Measurements from ENCODE around the gene LRRC46.

Gene LRRC46

DNA sequence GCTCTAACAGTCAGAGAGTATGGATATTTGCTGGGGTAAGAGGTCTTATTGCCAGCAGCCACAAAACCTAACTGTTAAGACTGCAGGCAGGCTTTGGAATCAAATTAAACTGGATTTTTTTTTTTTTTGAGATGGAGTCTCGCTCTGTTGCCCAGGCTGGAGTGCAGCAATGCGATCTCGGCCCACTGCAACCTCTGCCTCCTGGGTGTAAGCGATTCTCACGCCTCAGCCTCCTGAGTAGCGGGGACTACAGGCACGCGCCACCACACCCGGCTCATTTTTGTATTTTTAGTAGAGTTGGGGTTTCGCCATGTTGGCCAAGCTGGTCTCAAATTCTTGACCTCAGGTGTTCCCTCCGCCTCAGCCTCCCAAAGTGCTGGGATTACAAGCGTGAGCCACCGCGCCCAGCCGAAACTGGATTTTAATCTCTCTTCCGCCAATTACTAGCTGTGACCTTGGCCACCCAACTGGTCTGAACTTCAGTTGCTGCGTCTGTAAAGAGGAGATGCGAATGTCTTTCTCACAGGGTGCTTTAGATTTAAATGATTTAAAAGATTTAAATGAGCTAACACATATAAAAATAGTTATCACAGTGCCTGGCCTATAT lies 971 bp upstream of the LRRC46 start:
- no peak for DNase-seq (ENCODE audit: low spot score)

DNA sequence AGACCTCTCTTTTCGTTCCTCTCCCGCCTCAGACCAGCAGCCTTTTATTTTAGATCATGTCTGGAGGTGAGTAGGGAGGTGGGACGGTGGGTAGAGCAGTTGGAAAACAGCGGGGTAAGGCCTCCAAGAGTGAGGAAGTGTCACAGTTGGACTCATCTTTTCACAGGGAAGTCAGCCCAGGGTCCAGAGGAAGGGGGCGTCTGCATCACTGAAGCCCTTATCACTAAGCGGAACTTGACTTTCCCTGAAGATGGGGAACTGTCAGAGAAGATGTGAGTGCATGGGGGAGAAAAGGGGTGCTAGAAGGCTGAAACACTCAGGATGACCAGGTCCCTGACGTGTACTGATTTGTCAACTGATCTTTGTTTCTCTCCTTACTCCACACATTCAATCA lies 461 bp downstream of the LRRC46 start:
- no peak for DNase-seq (ENCODE audit: low spot score)

DNA sequence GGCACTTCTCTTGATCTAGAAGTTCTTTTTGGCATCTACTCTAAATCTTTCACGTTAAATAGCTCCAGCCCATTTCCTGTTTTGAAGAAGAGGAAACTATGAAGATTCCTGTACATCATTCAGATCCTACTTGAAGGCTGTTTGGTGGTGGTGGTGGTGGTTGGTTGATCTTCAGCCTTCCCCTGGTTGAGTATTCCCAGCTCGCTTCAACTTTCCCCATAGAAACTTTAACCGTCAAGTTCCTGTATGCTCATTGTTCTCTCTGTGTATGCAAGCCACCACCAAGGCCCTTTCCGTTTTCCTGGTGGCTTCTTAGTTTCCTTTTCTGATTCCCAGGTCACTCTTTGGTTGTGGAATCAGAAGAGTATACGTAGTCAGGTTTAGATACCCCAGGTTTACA lies 3.3 kb downstream of the LRRC46 start:
- DNase-seq (ENCODE audit: low spot score) = no peak

- no peak for DNase-seq (ENCODE audit: low spot score)
Observed at GRCh38 chr17:47836601-47837000, 5.1 kb downstream of the LRRC46 start.

DNA sequence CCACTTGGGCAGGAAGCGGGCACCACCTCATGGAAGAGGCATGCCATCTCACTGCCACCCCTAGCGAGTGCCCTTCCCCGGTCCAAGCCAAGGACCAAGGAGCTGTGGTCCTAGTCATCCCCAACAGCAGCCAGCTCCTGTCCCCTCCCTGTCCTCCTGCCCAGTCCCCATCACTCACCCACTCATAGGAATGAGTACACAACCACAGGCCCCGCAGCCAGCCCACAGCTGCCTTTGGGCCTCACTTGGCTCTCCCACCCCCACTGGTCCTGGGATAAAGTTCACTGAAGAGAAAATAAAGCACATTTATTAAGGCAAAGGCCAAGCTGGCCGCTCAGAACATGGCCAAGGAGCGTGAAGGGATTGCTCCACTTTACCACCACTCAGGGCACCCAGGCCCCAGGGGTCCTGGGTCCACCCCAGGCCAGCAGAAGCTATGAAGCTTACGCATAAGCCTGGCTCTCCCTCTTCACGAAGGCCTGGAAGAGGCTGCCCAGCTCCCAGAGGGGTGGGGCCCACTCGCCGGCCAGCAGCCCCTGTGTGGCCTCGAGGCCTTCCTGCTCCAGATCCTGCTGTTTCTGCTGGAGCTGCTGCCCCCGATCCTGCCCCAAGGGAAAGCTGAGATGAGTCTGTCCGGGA lies 6.0 kb downstream of the LRRC46 start:
- no peak for DNase-seq (ENCODE audit: low spot score)

- no peak for DNase-seq (ENCODE audit: low spot score)
Observed at GRCh38 chr17:47838636-47839035, 7.2 kb downstream of the LRRC46 start.

DNA sequence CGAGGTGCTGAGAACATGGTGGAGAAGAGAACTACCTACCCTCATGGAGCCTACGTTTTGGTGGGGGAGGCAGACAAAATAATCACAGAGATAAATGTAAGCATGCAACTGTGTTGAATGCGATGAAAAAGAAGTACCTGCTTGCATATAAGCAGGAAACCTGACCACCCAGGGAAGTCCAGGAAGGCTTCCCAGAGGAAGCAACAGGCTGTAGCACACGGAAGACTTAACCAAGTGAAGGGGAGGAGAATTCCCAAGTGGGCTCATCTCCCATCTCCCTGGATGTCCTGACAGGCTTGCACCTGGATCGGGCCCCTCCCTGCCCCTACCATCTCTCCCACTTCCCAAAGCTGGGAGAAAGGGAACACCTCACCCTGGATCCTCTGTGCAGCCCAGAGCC lies 7.6 kb downstream of the LRRC46 start:
- no peak for DNase-seq (ENCODE audit: low spot score)

GRCh38 chr17:47840001-47840741 lies 8.7 kb downstream of the LRRC46 start:
- DNase-seq (ENCODE audit: low spot score) = no peak

DNA sequence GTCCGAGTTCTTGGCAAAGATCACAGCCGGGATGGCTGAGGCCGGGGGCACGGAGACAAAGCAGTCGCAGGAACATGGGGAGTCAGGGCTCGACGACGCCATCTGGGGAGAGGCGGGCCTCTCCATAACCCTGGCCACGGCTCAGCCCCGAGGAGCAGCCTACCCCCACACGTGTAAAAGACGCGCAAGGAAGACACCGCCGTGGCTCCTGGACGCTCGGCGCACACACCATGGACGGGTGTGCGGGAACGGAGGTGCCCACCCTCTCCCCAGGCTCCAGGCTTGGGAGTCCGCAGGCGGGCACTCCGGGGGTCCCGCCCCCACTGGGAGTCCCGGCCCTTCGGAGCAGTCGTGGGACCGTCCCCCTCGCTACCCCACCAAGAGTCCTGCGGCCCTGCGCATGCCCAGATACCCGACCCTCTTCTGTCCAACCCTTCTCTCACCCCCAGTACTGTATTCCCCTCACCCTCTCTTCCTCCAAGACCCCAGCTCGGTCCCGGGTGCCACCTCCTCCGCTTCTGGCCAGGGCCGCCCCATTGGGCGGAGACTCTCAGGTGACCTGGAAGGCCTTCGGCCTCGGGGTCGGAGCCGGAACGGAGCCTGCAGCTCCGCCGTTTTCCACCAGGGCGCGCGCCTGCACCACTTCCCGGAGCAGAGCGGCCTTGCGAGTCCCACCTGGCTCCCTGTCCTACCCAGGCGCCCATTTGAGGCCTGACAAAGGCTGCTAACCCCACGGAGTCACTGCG lies 9.4 kb downstream of the LRRC46 start, which contains the start of gene SCRN2:
Gene SCRN2, minus strand, starts transcription at position 532 of the 746 bp plus-strand sequence. Its CDS starts 430 bp downstream, at position 102.
- DNase-seq (ENCODE audit: low spot score) = peak; percentile 80

DNA sequence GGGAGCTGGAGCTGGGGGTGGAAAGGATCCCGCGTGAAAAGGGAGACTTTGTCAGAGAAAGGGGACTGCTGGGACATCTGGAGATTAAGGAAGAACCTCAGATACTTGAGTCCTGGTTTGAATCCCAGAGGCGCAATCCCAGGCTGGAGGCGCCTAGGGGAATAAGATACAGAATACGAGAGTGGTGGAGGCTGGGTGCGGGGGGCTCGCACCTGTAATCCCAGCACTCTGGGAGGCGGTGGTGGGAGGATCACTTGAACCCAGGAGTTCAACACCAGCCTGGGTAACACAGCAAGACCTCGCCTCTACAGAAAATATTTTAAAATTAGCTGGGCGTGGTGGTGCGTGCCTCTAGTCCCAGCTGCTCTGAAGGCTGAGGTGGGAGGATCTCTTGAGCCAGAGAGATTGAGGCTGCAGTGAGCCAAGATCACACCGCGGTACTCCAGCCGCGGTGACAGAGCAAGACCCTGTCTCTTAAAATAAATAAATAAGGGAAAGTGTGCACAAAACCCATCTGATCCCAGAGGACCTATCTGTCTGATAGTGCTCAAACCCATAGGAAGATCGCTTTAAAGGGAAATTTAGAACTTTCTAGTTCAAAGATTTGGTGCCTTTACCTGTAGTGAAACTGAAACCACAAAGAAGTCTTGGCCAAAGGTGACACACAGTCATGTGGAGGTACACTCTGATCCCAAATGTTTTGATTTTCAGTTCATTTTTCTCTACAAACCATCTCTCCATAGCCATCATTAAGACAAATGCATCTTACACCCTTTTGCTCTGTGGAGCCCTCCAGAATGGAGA lies 10.2 kb downstream of the LRRC46 start:
- no peak for DNase-seq (ENCODE audit: low spot score)

- DNase-seq (ENCODE audit: low spot score) = no peak
Observed at GRCh38 chr17:47843391-47843730, 11.9 kb downstream of the LRRC46 start.

DNA sequence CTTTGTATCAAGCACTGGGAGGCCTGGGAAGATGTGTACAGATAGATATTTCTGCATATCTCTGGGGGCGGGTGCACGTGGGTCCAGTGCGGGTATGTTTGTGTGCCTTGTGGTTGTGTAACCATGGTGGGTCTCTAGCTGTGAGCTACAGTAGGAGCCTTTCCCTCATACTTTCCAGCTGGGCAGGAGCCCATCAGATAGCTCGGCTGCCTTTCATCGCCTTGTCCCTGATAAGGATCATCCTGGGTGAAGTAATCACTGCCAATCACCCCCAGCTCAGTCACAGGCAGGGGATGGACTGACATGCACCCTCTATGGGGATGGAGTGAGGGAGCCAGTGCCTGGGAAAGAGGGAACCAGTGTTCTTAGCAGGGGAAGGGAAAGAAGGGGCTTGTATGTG lies 12.8 kb downstream of the LRRC46 start:
- DNase-seq (ENCODE audit: low spot score) = no peak

GRCh38 chr17:47844814-47845715 lies 13.6 kb downstream of the LRRC46 start:
- no peak for DNase-seq (ENCODE audit: low spot score)

- DNase-seq (ENCODE audit: low spot score) = no peak
Observed at GRCh38 chr17:47845716-47846075, 14.2 kb downstream of the LRRC46 start.

GRCh38 chr17:47846716-47847340 lies 15.4 kb downstream of the LRRC46 start:
- no peak for DNase-seq (ENCODE audit: low spot score)

GRCh38 chr17:47847341-47848197 lies 16.1 kb downstream of the LRRC46 start:
- DNase-seq (ENCODE audit: low spot score) = no peak

GRCh38 chr17:47848198-47848513 lies 16.7 kb downstream of the LRRC46 start:
- no peak for DNase-seq (ENCODE audit: low spot score)

GRCh38 chr17:47850373-47850691 lies 18.9 kb downstream of the LRRC46 start:
- DNase-seq (ENCODE audit: low spot score) = no peak

- DNase-seq (ENCODE audit: low spot score) = no peak
Observed at GRCh38 chr17:47850692-47851573, 19.5 kb downstream of the LRRC46 start, which contains the start of gene SP6. TSS of gene SP6 (minus strand) at chr17:47851163. CDS start at chr17:47848429, 2,734 bp downstream.
